ENCODE measurements around the gene AFF3.

AFF3 gene

GRCh38 chr2:100186126-100186525 lies 43.7 kb upstream of the AFF3 start:
- Histone ChIP-seq H3K4ac (ENCODE audit: low read depth in 1 of 2, low read length in 2 of 2) (no peak overlapping the region), H3K4me3 (ENCODE audit: insufficient read depth in 1 of 2, low read depth in 1 of 2, low read length in 2 of 2) (no peak overlapping the region), H4K91ac (ENCODE audit: low read length) (no peak overlapping the region), H3K79me1 (replicated peaks; ENCODE audit: low read length, poor library complexity, severe bottlenecking) (no peaks in the 10 kb centered on the region), H3K36me3 (ENCODE audit: control insufficient read depth in 1 of 2, insufficient read depth in 2 of 2, low read depth in 1 of 2, low read length in 2 of 2) (no peaks in the 10 kb centered on the region), H2BK12ac (ENCODE audit: low read length in 2 of 2) (no peak overlapping the region), H2AK5ac (ENCODE audit: low read length, severe bottlenecking) (no peak overlapping the region), H2BK15ac (ENCODE audit: low read depth, poor library complexity, severe bottlenecking) (no peak overlapping the region), H2BK120ac (ENCODE audit: low read depth, low read length) (no peak overlapping the region), H4K8ac (ENCODE audit: low read length) (no peak overlapping the region), H3K4me1 (ENCODE audit: control insufficient read depth, insufficient read depth, low read depth, low read length) (peaks cover 7% of the 10 kb centered on the region), H3K27ac (ENCODE audit: low read length, poor library complexity, severe bottlenecking) (no peak overlapping the region), H3K4me2 (ENCODE audit: low read length, poor library complexity, severe bottlenecking) (no peak overlapping the region), H3K23ac (ENCODE audit: low read length in 2 of 2) (no peak overlapping the region), H2BK5ac (ENCODE audit: low read depth, low read length, poor library complexity, severe bottlenecking) (no peak overlapping the region), H3K27me3 (ENCODE audit: control insufficient read depth in 1 of 2, insufficient read depth in 1 of 2, low read length in 2 of 2) (peaks cover 0 to 3% of the 10 kb centered on the region in 2 experiments), H2AFZ (ENCODE audit: low read depth, low read length) (no peak overlapping the region), H3K18ac (ENCODE audit: low read depth in 1 of 2, low read length in 2 of 2) (no peak overlapping the region), H3K9me3 (ENCODE audit: control insufficient read depth, low read length) (no peaks in the 10 kb centered on the region), H3K14ac (ENCODE audit: low read length in 2 of 2) (no peak overlapping the region), H3K9ac (ENCODE audit: low read length) (no peak overlapping the region)
- whole genome bisulfite sequencing: 92% methylated on average over 8 of the region's 8 CpGs
- no peak for DNase-seq

- H2AFZ ChIP-seq (ENCODE audit: low read depth, low read length): no peak overlapping the region
- H3K9me3 ChIP-seq (ENCODE audit: control insufficient read depth, low read length): no peaks in the 10 kb centered on the region
- no peak overlapping the region for H4K91ac ChIP-seq (ENCODE audit: low read length)
- peaks cover 0 to 6% of the 10 kb centered on the region in 2 experiments for H3K27me3 ChIP-seq (ENCODE audit: control insufficient read depth in 1 of 2, insufficient read depth in 1 of 2, low read length in 2 of 2)
- H3K4ac ChIP-seq (ENCODE audit: low read depth in 1 of 2, low read length in 2 of 2): no peak overlapping the region
- peaks cover 7% of the 10 kb centered on the region for H3K4me1 ChIP-seq (ENCODE audit: control insufficient read depth, insufficient read depth, low read depth, low read length)
- no peak overlapping the region for H3K4me2 ChIP-seq (ENCODE audit: low read length, poor library complexity, severe bottlenecking)
- no peak overlapping the region for H2BK120ac ChIP-seq (ENCODE audit: low read depth, low read length)
- 96% methylated on average over 5 of the region's 5 CpGs for WGBS
- H2BK12ac ChIP-seq (ENCODE audit: low read length in 2 of 2): no peak overlapping the region
- no peak overlapping the region for H2AK5ac ChIP-seq (ENCODE audit: low read length, severe bottlenecking)
- H3K4me3 ChIP-seq (ENCODE audit: insufficient read depth in 1 of 2, low read depth in 1 of 2, low read length in 2 of 2): no peak overlapping the region
- no peak overlapping the region for H4K8ac ChIP-seq (ENCODE audit: low read length)
- H3K36me3 ChIP-seq (ENCODE audit: control insufficient read depth in 1 of 2, insufficient read depth in 2 of 2, low read depth in 1 of 2, low read length in 2 of 2): no peaks in the 10 kb centered on the region
- H3K23ac ChIP-seq (ENCODE audit: low read length in 2 of 2): no peak overlapping the region
- no peak overlapping the region for H3K9ac ChIP-seq (ENCODE audit: low read length)
- H3K27ac ChIP-seq (ENCODE audit: low read length, poor library complexity, severe bottlenecking): no peak overlapping the region
- H3K14ac ChIP-seq (ENCODE audit: low read length in 2 of 2): no peak overlapping the region
- no peaks in the 10 kb centered on the region for H3K79me1 ChIP-seq (replicated peaks; ENCODE audit: low read length, poor library complexity, severe bottlenecking)
- no peak overlapping the region for H3K18ac ChIP-seq (ENCODE audit: low read depth in 1 of 2, low read length in 2 of 2)
- no peak for DNase-seq
- no peak overlapping the region for H2BK5ac ChIP-seq (ENCODE audit: low read depth, low read length, poor library complexity, severe bottlenecking)
- H2BK15ac ChIP-seq (ENCODE audit: low read depth, poor library complexity, severe bottlenecking): no peak overlapping the region
Measured at GRCh38 chr2:100185516-100185915, 43.1 kb upstream of the AFF3 start.

GRCh38 chr2:100185105-100185504 lies 42.7 kb upstream of the AFF3 start:
- no peak overlapping the region for H3K18ac ChIP-seq (ENCODE audit: low read depth in 1 of 2, low read length in 2 of 2)
- H3K79me1 ChIP-seq (replicated peaks; ENCODE audit: low read length, poor library complexity, severe bottlenecking): no peaks in the 10 kb centered on the region
- no peaks in the 10 kb centered on the region for H3K9me3 ChIP-seq (ENCODE audit: control insufficient read depth, low read length)
- no peak overlapping the region for H2BK12ac ChIP-seq (ENCODE audit: low read length in 2 of 2)
- no peak overlapping the region for H3K27ac ChIP-seq (ENCODE audit: low read length, poor library complexity, severe bottlenecking)
- WGBS: 95% methylated on average over 3 of the region's 3 CpGs
- H3K4me2 ChIP-seq (ENCODE audit: low read length, poor library complexity, severe bottlenecking): no peak overlapping the region
- H2BK15ac ChIP-seq (ENCODE audit: low read depth, poor library complexity, severe bottlenecking): no peak overlapping the region
- DNase-seq: no peak
- H3K4ac ChIP-seq (ENCODE audit: low read depth in 1 of 2, low read length in 2 of 2): no peak overlapping the region
- H2BK5ac ChIP-seq (ENCODE audit: low read depth, low read length, poor library complexity, severe bottlenecking): no peak overlapping the region
- H3K4me1 ChIP-seq (ENCODE audit: control insufficient read depth, insufficient read depth, low read depth, low read length): peaks cover 7% of the 10 kb centered on the region
- H3K4me3 ChIP-seq (ENCODE audit: insufficient read depth in 1 of 2, low read depth in 1 of 2, low read length in 2 of 2): no peak overlapping the region
- H3K9ac ChIP-seq (ENCODE audit: low read length): no peak overlapping the region
- no peak overlapping the region for H3K14ac ChIP-seq (ENCODE audit: low read length in 2 of 2)
- no peaks in the 10 kb centered on the region for H3K36me3 ChIP-seq (ENCODE audit: control insufficient read depth in 1 of 2, insufficient read depth in 2 of 2, low read depth in 1 of 2, low read length in 2 of 2)
- peaks cover 0 to 10% of the 10 kb centered on the region in 2 experiments for H3K27me3 ChIP-seq (ENCODE audit: control insufficient read depth in 1 of 2, insufficient read depth in 1 of 2, low read length in 2 of 2)
- no peak overlapping the region for H3K23ac ChIP-seq (ENCODE audit: low read length in 2 of 2)
- no peak overlapping the region for H4K8ac ChIP-seq (ENCODE audit: low read length)
- H2AK5ac ChIP-seq (ENCODE audit: low read length, severe bottlenecking): no peak overlapping the region
- H2BK120ac ChIP-seq (ENCODE audit: low read depth, low read length): no peak overlapping the region
- H2AFZ ChIP-seq (ENCODE audit: low read depth, low read length): no peak overlapping the region
- H4K91ac ChIP-seq (ENCODE audit: low read length): no peak overlapping the region

- DNase-seq: no peak
- Histone ChIP-seq H3K27me3 (ENCODE audit: control insufficient read depth in 1 of 2, insufficient read depth in 1 of 2, low read length in 2 of 2) (peaks cover 0 to 17% of the 10 kb centered on the region in 2 experiments), H2BK5ac (ENCODE audit: low read depth, low read length, poor library complexity, severe bottlenecking) (no peak overlapping the region), H3K9me3 (ENCODE audit: control insufficient read depth, low read length) (no peaks in the 10 kb centered on the region), H2BK12ac (ENCODE audit: low read length in 2 of 2) (no peak overlapping the region), H3K23ac (ENCODE audit: low read length in 2 of 2) (no peak overlapping the region), H3K9ac (ENCODE audit: low read length) (no peak overlapping the region), H4K8ac (ENCODE audit: low read length) (no peak overlapping the region), H3K18ac (ENCODE audit: low read depth in 1 of 2, low read length in 2 of 2) (no peak overlapping the region), H2BK120ac (ENCODE audit: low read depth, low read length) (no peak overlapping the region), H3K79me1 (replicated peaks; ENCODE audit: low read length, poor library complexity, severe bottlenecking) (no peaks in the 10 kb centered on the region), H3K27ac (ENCODE audit: low read length, poor library complexity, severe bottlenecking) (no peak overlapping the region), H2AFZ (ENCODE audit: low read depth, low read length) (no peak overlapping the region), H3K4me2 (ENCODE audit: low read length, poor library complexity, severe bottlenecking) (no peak overlapping the region), H3K4me1 (ENCODE audit: control insufficient read depth, insufficient read depth, low read depth, low read length) (peaks cover 7% of the 10 kb centered on the region), H3K4me3 (ENCODE audit: insufficient read depth in 1 of 2, low read depth in 1 of 2, low read length in 2 of 2) (no peak overlapping the region), H2BK15ac (ENCODE audit: low read depth, poor library complexity, severe bottlenecking) (no peak overlapping the region), H3K14ac (ENCODE audit: low read length in 2 of 2) (no peak overlapping the region), H3K4ac (ENCODE audit: low read depth in 1 of 2, low read length in 2 of 2) (no peak overlapping the region), H3K36me3 (ENCODE audit: control insufficient read depth in 1 of 2, insufficient read depth in 2 of 2, low read depth in 1 of 2, low read length in 2 of 2) (no peaks in the 10 kb centered on the region), H4K91ac (ENCODE audit: low read length) (no peak overlapping the region), H2AK5ac (ENCODE audit: low read length, severe bottlenecking) (no peak overlapping the region)
- WGBS: 91% methylated on average over 4 of the region's 4 CpGs
Measured at GRCh38 chr2:100184055-100184737, 41.8 kb upstream of the AFF3 start.

Measured in mesenchymal stem cell (in vitro differentiated cells and primary cell).